ENCODE results near the gene PARN. TPM values are rescaled to one million over a fixed set of nuclear protein-coding genes. Genes with fewer than 3 reads are reported as not detected.

Gene PARN
- total RNA-seq, 2 experiments from 2014 or later, result 43.0 to 45.6 TPM

GRCh38 chr16:14510939-14511799 lies 118.9 kb downstream of the PARN start:
- Mint-ChIP-seq H3K4me1 (ENCODE audit: low read depth) (peaks cover 8% of the 10 kb centered on the region), H3K4me3 (no peak overlapping the region), H3K27me3 (no peaks in the 10 kb centered on the region), H3K27ac (no peak overlapping the region), H3K9me3 (no peaks in the 10 kb centered on the region), H3K36me3 (ENCODE audit: low read depth) (peaks cover 6% of the 10 kb centered on the region)
- intact Hi-C loops (cut with micrococcal nuclease), result no loop called here
- ATAC-seq, result no peak
- ChIA-PET POLR2A (no interaction called here), CTCF (interaction anchor here (1.5 kb wide), 1 partner anchor 17 kb away, joined by 3 read pairs; no protein-coding TSS in a partner anchor)
- no peak for TF ChIP-seq CTCF (IDR thresholded peaks at IDR 0.05)
- no peak for DNase-seq

- no peak for DNase-seq
- Mint-ChIP-seq H3K36me3 (ENCODE audit: low read depth) (peaks cover 6% of the 10 kb centered on the region), H3K27ac (no peak overlapping the region), H3K9me3 (no peaks in the 10 kb centered on the region), H3K4me1 (ENCODE audit: low read depth) (peaks cover 13% of the 10 kb centered on the region), H3K27me3 (no peaks in the 10 kb centered on the region), H3K4me3 (no peak overlapping the region)
- POLR2A ChIA-PET, result no interaction called here
- TF ChIP-seq CTCF (IDR thresholded peaks at IDR 0.05), result no peak
- ATAC-seq, result no peak
- CTCF ChIA-PET, result interaction anchor here (1.5 kb wide), 1 partner anchor 18 kb away, joined by 3 read pairs; no protein-coding TSS in a partner anchor
- intact Hi-C loops (cut with micrococcal nuclease), result no loop called here
Observed at GRCh38 chr16:14510581-14510938, 119.5 kb downstream of the PARN start.

GRCh38 chr16:14509675-14510132 lies 120.4 kb downstream of the PARN start:
- CTCF ChIA-PET, result no interaction called here
- TF ChIP-seq CTCF (IDR thresholded peaks at IDR 0.05), result no peak
- Mint-ChIP-seq H3K27ac (no peak overlapping the region), H3K36me3 (ENCODE audit: low read depth) (peaks cover 3% of the 10 kb centered on the region), H3K27me3 (no peaks in the 10 kb centered on the region), H3K4me1 (ENCODE audit: low read depth) (peaks cover 15% of the 10 kb centered on the region), H3K9me3 (no peaks in the 10 kb centered on the region), H3K4me3 (no peak overlapping the region)
- DNase-seq (no peak), ATAC-seq (no peak)
- POLR2A ChIA-PET, result no interaction called here
- intact Hi-C loops (cut with micrococcal nuclease), result no loop called here

- Mint-ChIP-seq H3K36me3 (ENCODE audit: low read depth) (peaks cover 4% of the 10 kb centered on the region), H3K4me3 (no peak overlapping the region), H3K27ac (no peak overlapping the region), H3K4me1 (ENCODE audit: low read depth) (peaks cover 17% of the 10 kb centered on the region), H3K27me3 (no peaks in the 10 kb centered on the region), H3K9me3 (no peaks in the 10 kb centered on the region)
- TF ChIP-seq CTCF (IDR thresholded peaks at IDR 0.05), result no peak
- POLR2A ChIA-PET, result no interaction called here
- ATAC-seq (no peak), DNase-seq (no peak)
- CTCF ChIA-PET, result no interaction called here
- intact Hi-C loops (cut with micrococcal nuclease), result no loop called here
Observed at GRCh38 chr16:14509055-14509454, 121.0 kb downstream of the PARN start.

- intact Hi-C loops (cut with micrococcal nuclease), result no loop called here
- peaks cover 23% of the 10 kb centered on the region for H3K4me1 Mint-ChIP-seq (ENCODE audit: low read depth)
- no peaks in the 10 kb centered on the region for H3K9me3 Mint-ChIP-seq
- ChIA-PET POLR2A (no interaction called here), CTCF (no interaction called here)
- DNase-seq (no peak), ATAC-seq (no peak)
- H3K27me3 Mint-ChIP-seq, result no peaks in the 10 kb centered on the region
- no peak overlapping the region for H3K27ac Mint-ChIP-seq
- no peak overlapping the region for H3K4me3 Mint-ChIP-seq
- H3K36me3 Mint-ChIP-seq (ENCODE audit: low read depth), result peaks cover 2% of the 10 kb centered on the region
- no peak for TF ChIP-seq CTCF (IDR thresholded peaks at IDR 0.05)
Observed at GRCh38 chr16:14505846-14506245, 124.2 kb downstream of the PARN start.
